IMR-90 (cell line): ENCODE measurements around the gene ANO4. TPM values are rescaled to one million over a fixed set of nuclear protein-coding genes. Genes with fewer than 3 reads are reported as not detected.

ENCODE experiments used
- ATAC-seq: fragments of 200-7000 bp; cut with Tn5 transposase; 2 replicates; pipeline ENCODE4 v1.9.1; 2020; ENCODE audit warnings: low read depth, mild to moderate bottlenecking, moderate library complexity
- BruUV-seq: library from RNA; stranded (reverse); fragments of 400-500 nt; replicated peaks from 2 replicates; lab custom pipeline; 2021; lab: Mats Ljungman, UMichigan
- CTCF ChIA-PET: fragments of 300-600 bp; formaldehyde crosslinking; extraction: SDS; loops from one replicate; lab custom pipeline; 2021; ENCODE audit warnings: antibody characterized with exemption; lab: Yijun Ruan, JAX
- POLR2A ChIA-PET: fragments of 300-600 bp; sonication (Branson Sonifier 250); formaldehyde crosslinking; loops from one replicate; lab custom pipeline; 2022; ENCODE audit warnings: antibody characterized with exemption; ENCODE audit not compliant: unreplicated experiment; lab: Charles Lee
- DNase-seq: peaks from one replicate; pipeline ENCODE4 v3.0.0; 2013
- H2AFZ ChIP-seq: replicated peaks from 2 replicates; pipeline ENCODE3; 2013; ENCODE audit warnings: low read length, mild to moderate bottlenecking; ENCODE audit not compliant: poor library complexity
- H2AK5ac ChIP-seq: 2 replicates; pipeline ENCODE4 v1.6.1; 2013; ENCODE audit warnings: low read depth, low read length, inconsistent platforms
- H2AK9ac ChIP-seq: replicated peaks from 2 replicates; pipeline ENCODE3; 2013; ENCODE audit warnings: mild to moderate bottlenecking, low read depth, low read length, moderate library complexity; ENCODE audit not compliant: poor library complexity
- H2BK120ac ChIP-seq: 2 replicates; pipeline ENCODE4 v1.6.1; 2013; ENCODE audit warnings: low read depth, low read length, inconsistent platforms
- H2BK15ac ChIP-seq: 3 replicates; pipeline ENCODE4 v1.6.1; 2013; ENCODE audit warnings: low read depth, low read length, inconsistent platforms
- H2BK20ac ChIP-seq: 2 replicates; pipeline ENCODE4 v1.6.1; 2013; ENCODE audit warnings: low read depth, mild to moderate bottlenecking, inconsistent platforms, low read length, moderate library complexity
- H2BK5ac ChIP-seq: 2 replicates; pipeline ENCODE4 v1.6.1; 2013; ENCODE audit warnings: mild to moderate bottlenecking, low read depth, low read length, inconsistent platforms; ENCODE audit not compliant: poor library complexity, severe bottlenecking
- H3K14ac ChIP-seq: replicated peaks from 2 replicates; pipeline ENCODE4 v1.6.1; 2013; ENCODE audit warnings: low read depth, low read length, inconsistent platforms
- H3K18ac ChIP-seq: 2 replicates; pipeline ENCODE4 v1.6.1; 2013; ENCODE audit warnings: low read depth, low read length, control low read depth
- H3K23ac ChIP-seq: 2 replicates; pipeline ENCODE4 v1.6.1; 2013; ENCODE audit warnings: low read depth, low read length, inconsistent platforms
- H3K27ac ChIP-seq: 2 replicates; pipeline ENCODE4 v1.5.1; 2013; ENCODE audit warnings: mild to moderate bottlenecking, control low read depth, low read length; ENCODE audit not compliant: insufficient read depth
- H3K27me3 ChIP-seq: 2 replicates; pipeline ENCODE4 v1.6.1; 2013; ENCODE audit warnings: low read length; ENCODE audit not compliant: control insufficient read depth, insufficient read depth
- H3K36me3 ChIP-seq: 2 replicates; pipeline ENCODE4 v1.6.1; 2013; ENCODE audit warnings: low read length, mixed read lengths; ENCODE audit not compliant: control insufficient read depth, insufficient read depth
- H3K4ac ChIP-seq: 2 replicates; pipeline ENCODE4 v1.6.1; 2013; ENCODE audit warnings: low read depth, low read length, inconsistent platforms
- H3K4me1 ChIP-seq: 2 replicates; pipeline ENCODE4 v1.6.1; 2013; ENCODE audit warnings: low read length, mixed read lengths; ENCODE audit not compliant: control insufficient read depth, insufficient read depth
- H3K4me2 ChIP-seq: 2 replicates; pipeline ENCODE4 v1.6.1; 2013; ENCODE audit warnings: low read depth, mild to moderate bottlenecking, control low read depth, low read length, moderate library complexity
- H3K4me3 ChIP-seq: 2 replicates; pipeline ENCODE4 v1.5.1; 2013; ENCODE audit warnings: low read depth, mild to moderate bottlenecking, control low read depth, low read length, moderate library complexity; ENCODE audit not compliant: insufficient read depth
- H3K56ac ChIP-seq: 2 replicates; pipeline ENCODE4 v1.6.1; 2013; ENCODE audit warnings: low read length, inconsistent platforms; ENCODE audit not compliant: insufficient read depth; ENCODE audit errors: extremely low read depth
- H3K79me1 ChIP-seq, 2 experiments: 2 replicates each; pipeline ENCODE4 v1.6.1; 2013; ENCODE audit warnings: low read length in 2 of 2, inconsistent platforms in 1 of 2, low read depth in 1 of 2
- H3K9ac ChIP-seq: 2 replicates; pipeline ENCODE4 v1.6.1; 2013; ENCODE audit warnings: low read depth, low read length, control low read depth
- H3K9me1 ChIP-seq: 2 replicates; pipeline ENCODE4 v1.6.1; 2013; ENCODE audit warnings: low read length, inconsistent platforms; ENCODE audit not compliant: insufficient read depth
- H3K9me3 ChIP-seq: 2 replicates; pipeline ENCODE4 v1.6.1; 2013; ENCODE audit warnings: low read length; ENCODE audit not compliant: control insufficient read depth, insufficient read depth
- H4K20me1 ChIP-seq: 2 replicates; pipeline ENCODE4 v1.6.1; 2013; ENCODE audit warnings: low read length, inconsistent platforms; ENCODE audit not compliant: insufficient read depth
- H4K5ac ChIP-seq: 2 replicates; pipeline ENCODE4 v1.6.1; 2013; ENCODE audit warnings: mild to moderate bottlenecking, low read depth, low read length, control low read depth
- H4K8ac ChIP-seq, 2 experiments: 2 replicates each; pipeline ENCODE4 v1.6.1; 2013; ENCODE audit warnings: low read depth in 2 of 2, low read length in 2 of 2, control low read depth in 1 of 2, inconsistent platforms in 1 of 2
- H4K91ac ChIP-seq: 2 replicates; pipeline ENCODE4 v1.6.1; 2013; ENCODE audit warnings: low read depth, low read length, inconsistent platforms; ENCODE audit not compliant: insufficient read depth
- BHLHE40 ChIP-seq: fragments of 150-350 bp; IDR thresholded peaks from 2 replicates; pipeline ENCODE4 v1.6.1; 2016; ENCODE audit warnings: mild to moderate bottlenecking, low read depth, low read length
- CEBPB ChIP-seq: IDR thresholded peaks from 2 replicates; pipeline ENCODE4 v1.6.1; 2012; ENCODE audit warnings: low read depth, low read length, improper control_type of control experiment
- CHD1 ChIP-seq: IDR thresholded peaks from 2 replicates; pipeline ENCODE4 v1.6.1; 2012; ENCODE audit warnings: low read depth, low read length, improper control_type of control experiment
- CTCF ChIP-seq: conservative IDR thresholded peaks from 2 replicates; pipeline ENCODE4 v1.5.1; 2012; ENCODE audit warnings: mild to moderate bottlenecking, low read depth, low read length, improper control_type of control experiment
- ELK1 ChIP-seq: fragments of 150-350 bp; IDR thresholded peaks from 2 replicates; pipeline ENCODE4 v1.6.1; 2016; ENCODE audit warnings: low read depth, mild to moderate bottlenecking, low read length, moderate library complexity, borderline replicate concordance
- FOS ChIP-seq: fragments of 150-350 bp; IDR thresholded peaks from 2 replicates; pipeline ENCODE4 v1.6.1; 2016; ENCODE audit warnings: low read depth, low read length
- MAFK ChIP-seq: IDR thresholded peaks from 2 replicates; pipeline ENCODE4 v1.6.1; 2012; ENCODE audit warnings: low read depth, low read length, improper control_type of control experiment
- MAZ ChIP-seq: IDR thresholded peaks from 2 replicates; pipeline ENCODE4 v1.6.1; 2012; ENCODE audit warnings: low read depth, mild to moderate bottlenecking, low read length, improper control_type of control experiment, moderate library complexity, borderline replicate concordance
- MXI1 ChIP-seq: IDR thresholded peaks from 2 replicates; pipeline ENCODE4 v1.6.1; 2012; ENCODE audit warnings: low read depth, mild to moderate bottlenecking, low read length, moderate library complexity, borderline replicate concordance
- NFE2L2 ChIP-seq: fragments of 150-350 bp; IDR thresholded peaks from 2 replicates; pipeline ENCODE4 v1.6.1; 2016; ENCODE audit warnings: low read depth, mild to moderate bottlenecking, low read length
- POLR2A ChIP-seq: IDR thresholded peaks from 2 replicates; pipeline ENCODE4 v1.6.1; 2012; ENCODE audit warnings: mild to moderate bottlenecking, low read depth, low read length
- RAD21 ChIP-seq: IDR thresholded peaks from 2 replicates; pipeline ENCODE4 v1.6.1; 2012; ENCODE audit warnings: low read length, improper control_type of control experiment
- RCOR1 ChIP-seq: IDR thresholded peaks from 2 replicates; pipeline ENCODE4 v1.6.1; 2012; ENCODE audit warnings: mild to moderate bottlenecking, low read length, improper control_type of control experiment; ENCODE audit not compliant: insufficient replicate concordance
- RFX5 ChIP-seq: IDR thresholded peaks from 2 replicates; pipeline ENCODE4 v1.8.0; 2012; ENCODE audit warnings: low read depth, mild to moderate bottlenecking, low read length, moderate library complexity
- SMC3 ChIP-seq: fragments of 150-350 bp; IDR thresholded peaks from 2 replicates; pipeline ENCODE4 v1.6.1; 2016; ENCODE audit warnings: low read depth, mild to moderate bottlenecking, antibody characterized with exemption, low read length, moderate library complexity
- USF2 ChIP-seq: fragments of 150-350 bp; IDR thresholded peaks from 2 replicates; pipeline ENCODE4 v1.6.1; 2017; ENCODE audit warnings: mild to moderate bottlenecking, antibody characterized with exemption, low read length, low read depth
- WGBS, 2 experiments: methylation state at CpG; one replicate each; pipeline versions ENCODE4 v1.1.5 to v1.1.7; 2013; ENCODE audit warnings: missing lambda C conversion rate in 2 of 2; ENCODE audit not compliant: insufficient read length in 1 of 2; ENCODE audit errors: extremely low coverage in 2 of 2; 5-methylcytosine and 5-hydroxymethylcytosine counted together
- dilution Hi-C: fragments of 300-500 bp; cut with HindIII; formaldehyde crosslinking; loops from one replicate; pipeline ENCODE4 v1.14.3; 2018; ENCODE audit warnings: low sequenced_read_pairs; ENCODE audit not compliant: unreplicated experiment
- in situ Hi-C: fragments of 300-500 bp; cut with MboI; formaldehyde crosslinking; loops from 3 replicates; pipeline ENCODE4 v1.14.3; 2019; ENCODE audit warnings: low sequenced_read_pairs, inconsistent platforms, mixed read lengths
- intact Hi-C: fragments of 100-400 bp; cut with micrococcal nuclease; formaldehyde crosslinking; loops from 2 replicates; pipeline ENCODE4 v1.10.0; 2022
- polyA plus RNA-seq, 3 experiments: library from polyadenylated mRNA; depleted of rRNA; stranded (reverse); fragments of >200 nt; gene quantifications; 2 replicates each; pipeline ENCODE4 v1.2.3, GENCODE V29; 2012; ENCODE audit warnings: low replicate concordance in 1 of 3
- total RNA-seq: library from RNA; depleted of rRNA; stranded (reverse); fragments of >200 nt; gene quantifications from 2 replicates; pipeline ENCODE4 v1.2.3, GENCODE V29; 2012

Gene ANO4
- total and polyA plus RNA-seq, 2 of the 4 experiments (the other 2 are of a cell fraction): 4.7 to 10.2 TPM

DNA sequence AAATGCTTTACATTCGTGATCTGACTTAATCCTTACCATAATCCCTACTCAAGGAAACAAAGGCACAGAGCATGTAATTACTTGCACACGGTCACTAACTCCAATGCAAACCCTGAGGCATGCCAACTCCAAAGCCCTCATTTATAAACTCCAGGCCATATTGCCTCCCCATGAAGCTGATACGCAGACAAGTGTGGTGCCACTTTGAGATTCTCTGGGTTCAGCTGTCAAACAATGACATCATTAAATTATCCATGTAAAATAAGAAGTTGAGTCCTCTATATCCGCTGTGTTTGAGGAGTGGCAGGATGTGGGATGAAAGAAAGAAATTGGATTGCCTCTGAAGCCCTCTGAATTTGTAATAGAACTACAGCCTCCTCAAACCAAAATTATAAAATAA, 62.8 kb downstream of the ANO4 start:
- Histone ChIP-seq H2BK15ac (no peak overlapping the region), H3K36me3 (peaks cover under 1% of the 10 kb centered on the region; the same call in 1 of the 2 replicates), H4K20me1 (no peaks in the 10 kb centered on the region), H3K27ac (no peak overlapping the region), H3K9me1 (peaks cover under 1% of the 10 kb centered on the region; the same call in 1 of the 2 replicates), H4K91ac (no peak overlapping the region), H2AFZ (no peak overlapping the region), H3K56ac (no peak overlapping the region), H3K14ac (no peak overlapping the region), H2AK5ac (no peak overlapping the region), H3K9ac (no peak overlapping the region), H3K79me1 (peaks cover under 1 to 3% of the 10 kb centered on the region in 2 experiments; a peak in 1 of 4 replicates), H3K9me3 (no peaks in the 10 kb centered on the region), H3K4me2 (no peak overlapping the region), H3K23ac (no peak overlapping the region), H3K4me1 (no peaks in the 10 kb centered on the region), H4K5ac (no peak overlapping the region), H4K8ac (no peak overlapping the region), H3K18ac (no peak overlapping the region), H3K4me3 (no peak overlapping the region), H2BK20ac (no peak overlapping the region), H3K27me3 (no peaks in the 10 kb centered on the region), H2BK120ac (no peak overlapping the region), H2BK5ac (no peak overlapping the region), H2AK9ac (no peak overlapping the region), H3K4ac (no peak overlapping the region)
- DNase-seq (no peak), ATAC-seq (no peak)
- BruUV-seq: no TSS peak
- in situ Hi-C loops (no loop called here), dilution Hi-C loops (no loop called here), intact Hi-C loops (no loop called here)
- no CpG with 5 or more reads among the region's 4 CpGs for WGBS, 2 experiments
- TF ChIP-seq MXI1 (no peak), CEBPB (no peak), SMC3 (no peak), BHLHE40 (no peak), MAFK (no peak), FOS (no peak), RAD21 (no peak), RFX5 (no peak), CHD1 (no peak), USF2 (no peak), NFE2L2 (no peak), ELK1 (no peak), RCOR1 (no peak), POLR2A (no peak), MAZ (no peak), CTCF (no peak)
- ChIA-PET POLR2A (no interaction called here), CTCF (no interaction called here)
